Right lobe of liver (tissue), 6 donors: ENCODE data around the gene CHRNB1. TPM values are rescaled to one million over a fixed set of nuclear protein-coding genes. Genes with fewer than 3 reads are reported as not detected.

Experiments used
- ATAC-seq, 4 donors: fragments of 200-7000 bp; cut with Tn5 transposase; one replicate each; pipeline ENCODE4 v1.9.1; 2020; ENCODE audit warnings: mild to moderate bottlenecking in 4 of 4, moderate library complexity in 4 of 4
- DNase-seq, 3 donors: peaks; one replicate each; pipeline ENCODE4 v3.0.0-alpha.2; 2020
- H3K27ac ChIP-seq, 3 donors: fragments of 200-600 bp; one replicate each; pipeline ENCODE4 v1.8.0; 2022
- H3K27me3 ChIP-seq, 2 donors: fragments of 200-600 bp; one replicate each; pipeline ENCODE4 v1.8.0; 2022
- H3K36me3 ChIP-seq, 4 donors: fragments of 200-600 bp; sonication (generic) in 1 of 4; one replicate each; pipeline versions ENCODE4 v1.5.1 to v1.8.0; 2017 to 2022; ENCODE audit warnings: control low read depth in 1 of 4
- H3K4me1 ChIP-seq, 4 donors: fragments of 200-600 bp; sonication (generic) in 1 of 4; one replicate each; pipeline versions ENCODE4 v1.5.1 to v1.8.0; 2017 to 2022; ENCODE audit warnings: control low read depth in 1 of 4
- H3K4me3 ChIP-seq, 3 donors: fragments of 200-600 bp; one replicate each; pipeline ENCODE4 v1.8.0; 2022
- H3K9me3 ChIP-seq, 4 donors: fragments of 200-600 bp; sonication (generic) in 1 of 4; one replicate each; pipeline versions ENCODE4 v1.5.1 to v1.8.0; 2017 to 2022; ENCODE audit warnings: control low read depth in 1 of 4
- POLR2A ChIP-seq: fragments of 450-650 bp; IDR thresholded peaks from one replicate; pipeline ENCODE4 v1.6.1; 2017; ENCODE audit warnings: antibody characterized with exemption, mild to moderate bottlenecking
- WGBS: methylation state at CpG from one replicate; pipeline ENCODE4 v1.1.6; 2018; ENCODE audit warnings: low coverage, low lambda C conversion rate; ENCODE audit not compliant: insufficient coverage; ENCODE audit errors: missing lambda C conversion rate; 5-methylcytosine and 5-hydroxymethylcytosine counted together
- intact Hi-C, 2 donors: fragments of 100-400 bp; cut with DNase I; formaldehyde crosslinking; loops; one replicate each; pipeline versions ENCODE4 v1.11.2 to v1.14.1; 2022
- total RNA-seq, 6 experiments: library from RNA; depleted of rRNA in 2 of 6; stranded (reverse); fragments of >200 nt in 2 of 6; fragmentation: NEBNext Ultra II Directional in 3 of 6; extraction: Animal tissue kit (Norgen Biotek cat#: 25700) in 3 of 6; gene quantifications; one replicate each; pipeline versions ENCODE4 v1.1.0 to v1.2.4, GENCODE V29; 2016 to 2023
- TF ChIP-seq, protein P1 (sequence below), 4 donors: fragments of 200-600 bp in 3 of 4; fragments of 450-650 bp in 1 of 4; IDR thresholded peaks; one replicate each; pipeline versions ENCODE4 v1.5.1 to v1.8.0; 2016 to 2022; ENCODE audit warnings: antibody characterized with exemption in 4 of 4, mild to moderate bottlenecking in 2 of 4
- donor health status: DM: no; HTN: yes; CAD: no.
- donor health status: DM: no; HTN: no; CAD: no.
- donor health status: DM: no; HTN: no; CAD: no.
- donor health status: DM: no; HTN: yes; CAD: no.
- donor health status: DM: no; HTN: yes; CAD: no.

The CHRNB1 gene
- total RNA-seq, 6 experiments from 2014 or later: 6.0 to 12.3 (median 8.2) TPM

DNA sequence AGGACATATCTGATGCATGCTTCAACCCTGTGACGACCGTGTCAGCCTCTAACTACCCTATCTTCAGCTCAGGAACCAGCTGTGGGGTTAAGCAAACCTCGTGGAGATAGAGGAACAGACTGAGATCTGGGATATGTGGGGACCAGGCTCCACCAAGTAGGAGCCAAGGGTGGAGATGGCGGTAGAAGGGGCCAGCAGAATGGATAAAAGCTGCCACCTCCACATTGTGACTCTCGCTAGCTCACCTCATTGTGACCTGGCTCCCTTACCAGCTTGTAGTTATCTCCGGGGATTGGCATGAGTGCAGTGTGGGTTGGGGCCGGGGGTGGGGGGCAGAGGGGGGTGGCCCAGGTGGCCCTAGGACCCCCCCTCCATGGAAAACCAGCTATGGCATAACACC is 19.5 kb upstream of the CHRNB1 start, which contains the start of gene SPEM2:
SPEM2 (plus strand) TSS at position 301 of the 400 bp plus-strand sequence; CDS start at position 374, 73 bp downstream.
- intact Hi-C loops: no loop called here
- DNase-seq (no peak), ATAC-seq (no peak)
- Histone ChIP-seq H3K27me3 (no peaks in the 10 kb centered on the region), H3K4me1 (no peaks in the 10 kb centered on the region), H3K27ac (no peak within 1 kb of the TSS), H3K36me3 (no peaks in the 10 kb centered on the region), H3K4me3 (no peak within 1 kb of the TSS), H3K9me3 (no peaks in the 10 kb centered on the region)
- 54% methylated on average over 4 of the region's 7 CpGs for WGBS
- no peak for TF ChIP-seq POLR2A
- TF ChIP-seq, protein P1, sequence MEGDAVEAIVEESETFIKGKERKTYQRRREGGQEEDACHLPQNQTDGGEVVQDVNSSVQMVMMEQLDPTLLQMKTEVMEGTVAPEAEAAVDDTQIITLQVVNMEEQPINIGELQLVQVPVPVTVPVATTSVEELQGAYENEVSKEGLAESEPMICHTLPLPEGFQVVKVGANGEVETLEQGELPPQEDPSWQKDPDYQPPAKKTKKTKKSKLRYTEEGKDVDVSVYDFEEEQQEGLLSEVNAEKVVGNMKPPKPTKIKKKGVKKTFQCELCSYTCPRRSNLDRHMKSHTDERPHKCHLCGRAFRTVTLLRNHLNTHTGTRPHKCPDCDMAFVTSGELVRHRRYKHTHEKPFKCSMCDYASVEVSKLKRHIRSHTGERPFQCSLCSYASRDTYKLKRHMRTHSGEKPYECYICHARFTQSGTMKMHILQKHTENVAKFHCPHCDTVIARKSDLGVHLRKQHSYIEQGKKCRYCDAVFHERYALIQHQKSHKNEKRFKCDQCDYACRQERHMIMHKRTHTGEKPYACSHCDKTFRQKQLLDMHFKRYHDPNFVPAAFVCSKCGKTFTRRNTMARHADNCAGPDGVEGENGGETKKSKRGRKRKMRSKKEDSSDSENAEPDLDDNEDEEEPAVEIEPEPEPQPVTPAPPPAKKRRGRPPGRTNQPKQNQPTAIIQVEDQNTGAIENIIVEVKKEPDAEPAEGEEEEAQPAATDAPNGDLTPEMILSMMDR (IDR thresholded peaks at IDR 0.05): no peak

DNA sequence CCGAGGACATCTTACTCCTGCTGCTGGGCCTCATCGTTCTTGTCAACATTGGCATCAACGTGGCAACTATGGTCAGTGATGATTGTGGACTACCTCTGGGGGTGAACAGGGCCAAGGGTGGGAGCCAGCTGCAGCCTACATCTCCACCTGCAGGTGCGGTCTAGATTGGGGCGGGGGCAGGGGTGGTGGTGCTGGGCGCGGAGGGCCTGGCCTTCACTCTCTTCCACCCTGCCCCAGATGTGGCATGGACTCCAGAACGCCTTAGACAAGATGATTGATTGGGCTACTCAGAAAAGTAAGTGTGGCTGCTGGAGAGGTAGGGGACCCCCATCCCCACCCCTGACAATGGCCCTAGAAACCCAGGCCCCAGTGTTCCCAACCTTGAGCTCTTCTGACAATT is 19.1 kb upstream of the CHRNB1 start:
- WGBS: 64% methylated on average over 4 of the region's 8 CpGs
- Histone ChIP-seq H3K27ac (no peak overlapping the region), H3K9me3 (no peaks in the 10 kb centered on the region), H3K27me3 (no peaks in the 10 kb centered on the region), H3K36me3 (no peaks in the 10 kb centered on the region), H3K4me3 (no peak overlapping the region), H3K4me1 (no peaks in the 10 kb centered on the region)
- no peak for TF ChIP-seq POLR2A
- TF ChIP-seq, protein P1 (IDR thresholded peaks at IDR 0.05): no peak
- intact Hi-C loops: no loop called here
- ATAC-seq (no peak), DNase-seq (no peak)

DNA sequence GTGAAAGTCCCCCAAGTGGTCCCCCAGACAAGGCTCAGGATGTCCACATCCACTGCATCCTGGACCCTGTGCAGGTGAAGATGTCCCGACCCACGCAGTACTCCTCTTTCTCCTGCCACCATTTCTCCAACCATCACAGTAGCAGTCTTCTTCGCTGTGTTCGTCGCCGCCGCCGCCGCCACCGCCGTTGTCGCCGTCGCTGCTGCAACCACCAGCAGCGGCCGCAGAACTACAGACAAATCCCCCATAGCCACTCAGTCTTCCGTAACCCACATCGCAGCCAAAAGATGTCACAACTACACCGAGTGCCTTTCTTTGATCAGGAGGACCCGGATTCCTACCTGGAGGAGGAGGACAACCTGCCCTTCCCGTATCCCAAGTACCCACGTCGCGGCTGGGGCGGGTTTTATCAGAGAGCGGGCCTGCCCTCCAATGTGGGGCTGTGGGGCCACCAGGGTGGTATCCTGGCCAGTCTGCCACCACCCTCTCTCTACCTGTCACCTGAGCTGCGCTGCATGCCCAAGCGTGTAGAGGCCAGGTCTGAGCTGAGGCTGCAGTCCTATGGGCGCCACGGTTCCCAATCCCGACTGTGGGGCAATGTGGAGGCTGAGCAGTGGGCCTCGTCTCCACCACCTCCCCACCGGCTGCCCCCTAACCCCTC is 18.5 kb upstream of the CHRNB1 start:
- Histone ChIP-seq H3K36me3 (no peaks in the 10 kb centered on the region), H3K9me3 (no peaks in the 10 kb centered on the region), H3K4me1 (no peaks in the 10 kb centered on the region), H3K4me3 (no peak overlapping the region), H3K27ac (no peak overlapping the region), H3K27me3 (no peaks in the 10 kb centered on the region)
- TF ChIP-seq POLR2A: no peak
- TF ChIP-seq, protein P1 (IDR thresholded peaks at IDR 0.05): no peak
- 97% methylated on average over 20 of the region's 33 CpGs for WGBS
- intact Hi-C loops: no loop called here
- ATAC-seq (no peak), DNase-seq (no peak)

DNA sequence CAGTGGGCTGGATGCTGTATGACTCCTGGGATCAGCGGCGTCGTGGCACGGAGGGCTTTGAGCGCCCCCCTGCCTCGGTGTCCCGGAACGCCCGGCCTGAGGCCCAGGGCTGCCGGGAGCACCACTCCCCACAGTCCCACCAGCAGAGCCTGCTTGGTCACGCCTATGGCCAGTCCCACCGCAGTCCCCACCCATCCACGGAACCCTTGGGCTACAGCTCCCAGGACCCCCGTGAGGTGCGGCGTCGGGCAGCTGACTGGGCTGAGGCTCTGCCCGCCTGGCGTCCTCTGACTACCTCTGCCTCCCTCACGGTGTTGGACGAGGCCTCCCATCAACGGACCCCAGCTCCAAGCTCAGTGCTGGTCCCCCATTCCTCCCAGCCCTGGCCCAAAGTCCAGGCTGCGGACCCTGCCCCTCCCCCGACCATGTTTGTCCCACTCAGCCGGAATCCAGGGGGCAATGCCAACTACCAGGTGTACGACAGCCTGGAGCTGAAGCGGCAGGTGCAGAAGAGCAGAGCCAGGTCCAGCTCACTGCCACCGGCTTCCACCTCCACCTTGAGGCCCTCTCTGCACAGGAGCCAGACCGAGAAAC is 17.9 kb upstream of the CHRNB1 start:
- no peak for DNase-seq
- no peak overlapping the region for H3K4me3 ChIP-seq
- no peaks in the 10 kb centered on the region for H3K27me3 ChIP-seq
- WGBS: 78% methylated on average over 7 of the region's 29 CpGs
- ATAC-seq: peak in 1 of 4 donors; percentile 7
- no peaks in the 10 kb centered on the region for H3K9me3 ChIP-seq
- H3K4me1 ChIP-seq: no peaks in the 10 kb centered on the region
- no peak overlapping the region for H3K27ac ChIP-seq
- TF ChIP-seq, protein P1 (IDR thresholded peaks at IDR 0.05): no peak
- TF ChIP-seq POLR2A: no peak
- H3K36me3 ChIP-seq: no peaks in the 10 kb centered on the region
- intact Hi-C loops: no loop called here
